ENCODE measurements around the gene RPL37.
"Not testable (repeated sequence)": the region's sequence is repeated elsewhere in the genome, so short reads cannot be mapped to it uniquely, and the experiment has no call there.

RPL37 gene

GRCh38 chr5:40833712-40834229 lies 1.3 kb downstream of the RPL37 start:
- no peak for DNase-seq (ENCODE audit: low read depth)

- DNase-seq (ENCODE audit: low read depth) = no peak
These were observed 2.7 kb downstream of the RPL37 start for GRCh38 chr5:40832345-40832744.

- DNase-seq (ENCODE audit: low read depth) = no peak
These were observed 3.4 kb downstream of the RPL37 start for GRCh38 chr5:40831346-40832210.

GRCh38 chr5:40829748-40830533 lies 5.1 kb downstream of the RPL37 start:
- DNase-seq (ENCODE audit: low read depth) = no peak

- DNase-seq (ENCODE audit: low read depth) = no peak
These were observed 6.0 kb downstream of the RPL37 start for GRCh38 chr5:40828690-40829661.

- no peak for DNase-seq (ENCODE audit: low read depth)
These were observed 6.9 kb downstream of the RPL37 start for GRCh38 chr5:40828021-40828631.

- no peak for DNase-seq (ENCODE audit: low read depth)
These were observed 7.6 kb downstream of the RPL37 start for GRCh38 chr5:40827188-40827977.

GRCh38 chr5:40826489-40827187 lies 8.4 kb downstream of the RPL37 start:
- no peak for DNase-seq (ENCODE audit: low read depth)

- DNase-seq (ENCODE audit: low read depth) = not testable (repeated sequence)
These were observed 9.5 kb downstream of the RPL37 start for GRCh38 chr5:40825461-40826043.

- DNase-seq (ENCODE audit: low read depth) = no peak
These were observed 11.6 kb downstream of the RPL37 start for GRCh38 chr5:40823459-40823858.

- no peak for DNase-seq (ENCODE audit: low read depth)
These were observed 21.2 kb downstream of the RPL37 start for GRCh38 chr5:40813698-40814281.

- no peak for DNase-seq (ENCODE audit: low read depth)
These were observed 22.9 kb downstream of the RPL37 start for GRCh38 chr5:40812125-40812524.

GRCh38 chr5:40801771-40802562 lies 33.1 kb downstream of the RPL37 start:
- no peak for DNase-seq (ENCODE audit: low read depth)

GRCh38 chr5:40799258-40799657 lies 35.8 kb downstream of the RPL37 start:
- no peak for DNase-seq (ENCODE audit: low read depth)

GRCh38 chr5:40798801-40799210 lies 36.2 kb downstream of the RPL37 start:
- DNase-seq (ENCODE audit: low read depth) = no peak

- peak; percentile 85 for DNase-seq (ENCODE audit: low read depth)
These were observed 36.8 kb downstream of the RPL37 start, which contains the start of gene PRKAA1 for GRCh38 chr5:40798012-40798800. Gene PRKAA1 (minus strand): TSS chr5:40798374. CDS start chr5:40798189, 185 bp downstream.
